Measurements from ENCODE around the gene NUF2.
"Not testable (repeated sequence)": the region's sequence is repeated elsewhere in the genome, so short reads cannot be mapped to it uniquely, and the experiment has no call there.

NUF2 gene

GRCh38 chr1:163300568-163300967 is 21.2 kb upstream of the NUF2 start:
- no peak for DNase-seq (ENCODE audit: low read depth in 1 of 2, low spot score in 1 of 2)
- in situ Hi-C loops (cut with HindIII; ENCODE audit: low pct_unique_long_range_greater_than_20kb, low sequenced_read_pairs) = no loop called here
- no peak for TF ChIP-seq JUND (IDR thresholded peaks at IDR 0.05; ENCODE audit: low read depth)

DNA sequence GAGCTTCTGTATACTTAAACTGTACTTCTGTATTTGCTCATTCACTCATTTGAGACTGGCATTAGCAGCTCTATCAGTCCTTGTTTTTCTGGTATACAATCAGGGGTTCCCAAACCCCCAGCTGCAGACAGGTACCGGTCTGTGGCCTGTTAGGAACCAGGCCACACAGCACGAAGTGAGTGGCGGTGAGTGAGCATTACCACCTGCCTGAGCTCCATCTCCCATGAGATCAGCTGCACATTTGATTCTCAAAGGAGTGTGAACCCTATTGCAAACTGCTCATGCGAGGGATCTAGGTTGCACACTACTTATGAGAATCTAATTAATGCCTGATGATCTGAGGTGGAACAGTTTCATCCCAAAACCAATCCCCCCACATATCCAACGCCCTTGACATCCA is 18.2 kb upstream of the NUF2 start:
- TF ChIP-seq JUND (IDR thresholded peaks at IDR 0.05; ENCODE audit: low read depth) = no peak
- no peak for DNase-seq (ENCODE audit: low read depth in 1 of 2, low spot score in 1 of 2)
- in situ Hi-C loops (cut with HindIII; ENCODE audit: low pct_unique_long_range_greater_than_20kb, low sequenced_read_pairs) = no loop called here

- in situ Hi-C loops (cut with HindIII; ENCODE audit: low pct_unique_long_range_greater_than_20kb, low sequenced_read_pairs) = no loop called here
- no peak for DNase-seq (ENCODE audit: low read depth in 1 of 2, low spot score in 1 of 2)
Measured at GRCh38 chr1:163305441-163305840, 16.3 kb upstream of the NUF2 start.

DNA sequence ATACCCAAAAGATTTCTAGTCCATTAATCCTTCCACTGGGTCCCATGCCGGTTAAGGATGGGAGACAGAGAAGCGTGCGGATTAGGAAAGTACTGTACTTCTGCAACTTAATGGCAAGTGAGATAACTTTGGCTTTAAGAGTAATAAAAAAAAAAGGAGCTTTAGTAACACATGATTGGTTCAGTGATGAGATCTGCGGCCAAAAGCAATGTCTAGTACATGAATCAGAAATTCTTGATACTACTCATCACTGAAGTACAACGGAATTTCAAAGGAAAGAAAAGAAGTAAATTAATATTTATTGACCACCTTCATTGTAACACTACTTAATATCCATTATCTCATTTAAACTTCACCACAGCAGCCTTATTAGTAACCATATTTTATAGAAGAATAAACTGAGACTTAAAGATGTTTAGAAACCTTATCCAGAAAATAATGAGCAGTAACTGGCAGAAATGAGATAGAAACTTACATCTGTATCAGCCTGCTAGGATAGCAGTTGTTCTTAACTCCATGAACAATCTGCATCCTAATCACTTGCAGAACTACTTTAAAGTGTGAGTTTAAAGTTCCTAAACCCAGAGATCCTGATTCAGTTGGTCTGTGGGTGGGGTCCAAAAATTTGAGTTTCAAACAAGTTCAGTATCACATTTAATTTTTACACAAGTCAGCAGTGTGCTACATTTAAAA is 14.1 kb upstream of the NUF2 start:
- in situ Hi-C loops (cut with HindIII; ENCODE audit: low pct_unique_long_range_greater_than_20kb, low sequenced_read_pairs) = no loop called here
- no peak for TF ChIP-seq JUND (IDR thresholded peaks at IDR 0.05; ENCODE audit: low read depth)
- no peak for DNase-seq (ENCODE audit: low read depth in 1 of 2, low spot score in 1 of 2)

More at GRCh38 chr1:163305441-163305840, 16.3 kb upstream of the NUF2 start:
- TF ChIP-seq JUND (IDR thresholded peaks at IDR 0.05; ENCODE audit: low read depth) = no peak

GRCh38 chr1:163308811-163309210 is 12.9 kb upstream of the NUF2 start:
- no peak for DNase-seq (ENCODE audit: low read depth in 1 of 2, low spot score in 1 of 2)
- in situ Hi-C loops (cut with HindIII; ENCODE audit: low pct_unique_long_range_greater_than_20kb, low sequenced_read_pairs) = no loop called here
- TF ChIP-seq JUND (IDR thresholded peaks at IDR 0.05; ENCODE audit: low read depth) = no peak

DNA sequence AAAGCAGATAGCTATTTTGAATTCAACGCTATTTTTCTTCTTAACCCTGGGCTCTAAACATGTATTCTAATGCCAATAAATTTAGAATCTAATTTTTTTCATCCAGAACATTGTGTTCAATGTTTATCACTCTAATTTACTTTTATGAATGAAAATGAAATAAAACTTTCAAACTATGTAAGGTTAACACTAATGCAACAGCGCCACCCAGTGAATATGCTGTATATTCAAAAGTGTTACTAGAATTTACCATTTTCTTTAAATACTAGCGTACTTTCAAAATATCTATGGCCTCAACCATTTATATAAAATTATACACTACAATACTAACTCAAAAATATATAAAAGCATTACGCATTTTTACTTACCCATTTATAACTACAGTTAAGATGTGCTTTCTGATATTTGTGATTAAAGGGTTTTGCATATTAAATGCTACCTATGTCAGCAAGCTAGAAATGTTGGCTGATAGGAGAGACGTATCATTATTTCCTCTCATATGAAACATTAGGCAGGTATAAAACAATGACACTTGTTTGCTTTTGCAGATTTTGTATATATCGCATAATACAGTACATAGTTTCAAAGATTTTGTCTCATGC is 5.9 kb upstream of the NUF2 start:
- TF ChIP-seq JUND (IDR thresholded peaks at IDR 0.05; ENCODE audit: low read depth) = no peak
- peak in 1 of 2 experiments; percentile 56 for DNase-seq (ENCODE audit: low read depth in 1 of 2, low spot score in 1 of 2)
- in situ Hi-C loops (cut with HindIII; ENCODE audit: low pct_unique_long_range_greater_than_20kb, low sequenced_read_pairs) = no loop called here

GRCh38 chr1:163320891-163321290 is 863 bp upstream of the NUF2 start:
- no peak for TF ChIP-seq JUND (IDR thresholded peaks at IDR 0.05; ENCODE audit: low read depth)
- in situ Hi-C loops (cut with HindIII; ENCODE audit: low pct_unique_long_range_greater_than_20kb, low sequenced_read_pairs) = no loop called here
- DNase-seq (ENCODE audit: low read depth in 1 of 2, low spot score in 1 of 2) = peak in 1 of 2 experiments; percentile 2

- DNase-seq (ENCODE audit: low read depth in 1 of 2, low spot score in 1 of 2); in situ Hi-C loops (cut with HindIII; ENCODE audit: low pct_unique_long_range_greater_than_20kb, low sequenced_read_pairs): not testable (repeated sequence)
Measured at GRCh38 chr1:163323339-163323738, 1.6 kb downstream of the NUF2 start.

GRCh38 chr1:163331116-163331515 is 9.4 kb downstream of the NUF2 start:
- in situ Hi-C loops (cut with HindIII; ENCODE audit: low pct_unique_long_range_greater_than_20kb, low sequenced_read_pairs) = no loop called here
- DNase-seq (ENCODE audit: low read depth in 1 of 2, low spot score in 1 of 2) = no peak
- no peak for TF ChIP-seq JUND (IDR thresholded peaks at IDR 0.05; ENCODE audit: low read depth)

- TF ChIP-seq JUND (IDR thresholded peaks at IDR 0.05; ENCODE audit: low read depth) = no peak
- in situ Hi-C loops (cut with HindIII; ENCODE audit: low pct_unique_long_range_greater_than_20kb, low sequenced_read_pairs) = no loop called here
- DNase-seq (ENCODE audit: low read depth in 1 of 2, low spot score in 1 of 2) = no peak
Measured at GRCh38 chr1:163335216-163335615, 13.5 kb downstream of the NUF2 start.

- in situ Hi-C loops (cut with HindIII; ENCODE audit: low pct_unique_long_range_greater_than_20kb, low sequenced_read_pairs) = no loop called here
- TF ChIP-seq JUND (IDR thresholded peaks at IDR 0.05; ENCODE audit: low read depth) = no peak
- DNase-seq (ENCODE audit: low read depth in 1 of 2, low spot score in 1 of 2) = no peak
Measured at GRCh38 chr1:163337631-163338030, 15.9 kb downstream of the NUF2 start.

- in situ Hi-C loops (cut with HindIII; ENCODE audit: low pct_unique_long_range_greater_than_20kb, low sequenced_read_pairs) = no loop called here
- no peak for DNase-seq (ENCODE audit: low read depth in 1 of 2, low spot score in 1 of 2)
- TF ChIP-seq JUND (IDR thresholded peaks at IDR 0.05; ENCODE audit: low read depth) = no peak
Measured at GRCh38 chr1:163346326-163346870, 24.6 kb downstream of the NUF2 start.

- TF ChIP-seq JUND (IDR thresholded peaks at IDR 0.05; ENCODE audit: low read depth) = no peak
- no peak for DNase-seq (ENCODE audit: low read depth in 1 of 2, low spot score in 1 of 2)
- in situ Hi-C loops (cut with HindIII; ENCODE audit: low pct_unique_long_range_greater_than_20kb, low sequenced_read_pairs) = no loop called here
Measured at GRCh38 chr1:163347106-163347505, 25.4 kb downstream of the NUF2 start.

All from T47D (cell line).